GM12878 (cell line): ENCODE measurements around the gene IL4I1.

Experiments used
- POLR2A ChIP-seq: IDR thresholded peaks from 2 replicates; pipeline ENCODE4 v1.6.1; 2011; ENCODE audit warnings: low read depth, mild to moderate bottlenecking, low read length
- TARDBP ChIP-seq: IDR thresholded peaks from 2 replicates; pipeline ENCODE4 v1.6.1; 2016; ENCODE audit warnings: borderline replicate concordance
- YY1 ChIP-seq: IDR thresholded peaks from 2 replicates; pipeline ENCODE4 v1.6.1; 2011; ENCODE audit warnings: low read depth, mild to moderate bottlenecking, low read length
- TF ChIP-seq, protein P1 (sequence below), 3 experiments: IDR thresholded peaks in 2 of 3; conservative IDR thresholded peaks in 1 of 3; 2 replicates each; pipeline ENCODE4 v1.5.1; 2011; ENCODE audit warnings: low read depth in 3 of 3, low read length in 3 of 3, mild to moderate bottlenecking in 3 of 3, control low read depth in 2 of 3, moderate library complexity in 2 of 3, inconsistent platforms in 1 of 3, mixed read lengths in 1 of 3; ENCODE audit not compliant: control insufficient read depth in 2 of 3, insufficient read depth in 1 of 3; ENCODE audit errors: extremely low read depth in 1 of 3
- TF ChIP-seq, protein P2 (sequence below): IDR thresholded peaks from 2 replicates; pipeline ENCODE4 v1.6.1; 2011; ENCODE audit warnings: low read depth, mild to moderate bottlenecking, low read length, moderate library complexity, borderline replicate concordance; ENCODE audit errors: extremely low read depth

DNA sequence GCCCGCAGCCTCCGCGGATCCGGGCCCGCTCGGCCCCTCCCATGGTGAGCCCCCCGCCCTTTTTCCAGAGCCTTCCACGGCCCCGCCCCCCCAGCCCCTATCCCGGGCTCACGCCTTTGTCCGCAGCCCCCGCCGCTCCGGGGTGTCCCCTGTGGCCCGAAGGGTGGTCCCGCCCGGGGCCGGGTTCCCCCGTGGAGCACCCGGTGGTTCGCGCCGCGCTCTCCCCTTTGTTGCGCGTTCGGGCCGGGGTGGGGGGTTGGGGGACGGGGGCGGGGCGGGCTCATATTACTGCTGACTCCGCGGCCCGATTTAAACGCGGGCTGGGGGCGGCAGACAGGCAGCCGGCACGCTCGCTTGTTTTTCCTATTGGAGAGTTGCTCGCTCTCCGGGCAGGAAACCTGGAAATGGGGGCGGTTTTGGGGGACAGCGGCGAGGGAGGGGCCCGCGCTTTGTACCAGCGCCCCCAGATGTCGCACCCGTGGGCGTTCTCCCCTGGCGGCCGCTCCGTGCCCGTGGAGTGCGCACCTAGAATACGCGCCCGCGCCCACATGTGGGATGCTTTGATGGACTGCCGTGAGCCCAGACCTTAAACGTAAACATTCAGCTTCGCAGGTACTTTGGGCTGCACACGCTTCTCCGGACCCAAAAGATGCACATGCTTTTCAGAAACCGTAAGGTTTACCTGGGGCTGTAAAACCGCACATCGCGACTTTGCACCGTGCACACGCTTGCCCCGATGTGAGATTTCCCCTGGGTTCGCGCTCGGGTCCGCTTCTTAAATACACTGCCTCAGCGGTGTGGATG is 45.0 kb downstream of the IL4I1 start:
- TF ChIP-seq POLR2A (peak; percentile 62), TARDBP (no peak), YY1 (no peak)
- TF ChIP-seq, protein P1, sequence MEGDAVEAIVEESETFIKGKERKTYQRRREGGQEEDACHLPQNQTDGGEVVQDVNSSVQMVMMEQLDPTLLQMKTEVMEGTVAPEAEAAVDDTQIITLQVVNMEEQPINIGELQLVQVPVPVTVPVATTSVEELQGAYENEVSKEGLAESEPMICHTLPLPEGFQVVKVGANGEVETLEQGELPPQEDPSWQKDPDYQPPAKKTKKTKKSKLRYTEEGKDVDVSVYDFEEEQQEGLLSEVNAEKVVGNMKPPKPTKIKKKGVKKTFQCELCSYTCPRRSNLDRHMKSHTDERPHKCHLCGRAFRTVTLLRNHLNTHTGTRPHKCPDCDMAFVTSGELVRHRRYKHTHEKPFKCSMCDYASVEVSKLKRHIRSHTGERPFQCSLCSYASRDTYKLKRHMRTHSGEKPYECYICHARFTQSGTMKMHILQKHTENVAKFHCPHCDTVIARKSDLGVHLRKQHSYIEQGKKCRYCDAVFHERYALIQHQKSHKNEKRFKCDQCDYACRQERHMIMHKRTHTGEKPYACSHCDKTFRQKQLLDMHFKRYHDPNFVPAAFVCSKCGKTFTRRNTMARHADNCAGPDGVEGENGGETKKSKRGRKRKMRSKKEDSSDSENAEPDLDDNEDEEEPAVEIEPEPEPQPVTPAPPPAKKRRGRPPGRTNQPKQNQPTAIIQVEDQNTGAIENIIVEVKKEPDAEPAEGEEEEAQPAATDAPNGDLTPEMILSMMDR (IDR thresholded peaks at IDR 0.05 in 2 of 3, conservative IDR thresholded peaks at IDR 0.05 in 1 of 3; ENCODE audit: control insufficient read depth in 2 of 3, extremely low read depth in 1 of 3, insufficient read depth in 1 of 3, low read depth in 3 of 3, low read length in 3 of 3) = no peak
- TF ChIP-seq, protein P2, sequence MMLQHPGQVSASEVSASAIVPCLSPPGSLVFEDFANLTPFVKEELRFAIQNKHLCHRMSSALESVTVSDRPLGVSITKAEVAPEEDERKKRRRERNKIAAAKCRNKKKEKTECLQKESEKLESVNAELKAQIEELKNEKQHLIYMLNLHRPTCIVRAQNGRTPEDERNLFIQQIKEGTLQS = no peak
